A549 (cell line): ENCODE measurements around the gene GRID1. TPM values are rescaled to one million over a fixed set of nuclear protein-coding genes. Genes with fewer than 3 reads are reported as not detected.

Experiments
- ATAC-seq, 2 experiments: fragments of 200-7000 bp in 1 of 2; fragments of >200 bp in 1 of 2; cut with Nextera tagmentation in 1 of 2; cut with Tn5 transposase in 1 of 2; 3 replicates each; pipeline versions ENCODE4 v1.8.0 to v1.9.1; 2018 to 2020; ENCODE audit warnings: mild to moderate bottlenecking in 1 of 2, moderate library complexity in 1 of 2
- CTCF ChIA-PET: fragments of 300-600 bp; sonication (Branson Sonifier 250); formaldehyde crosslinking; extraction: SDS; loops from one replicate; lab custom pipeline; 2021; ENCODE audit warnings: antibody characterized with exemption, inconsistent platforms; lab: Yijun Ruan, JAX
- POLR2A ChIA-PET: fragments of 350-600 bp; formaldehyde crosslinking; extraction: SDS; loops from one replicate; lab custom pipeline; 2021; ENCODE audit warnings: antibody characterized with exemption, inconsistent platforms; lab: Yijun Ruan, JAX
- DNase-seq, 2 experiments: peaks; one replicate each; pipeline versions ENCODE4 v3.0.0 to v3.0.0-alpha.2; 2011 to 2016; ENCODE audit warnings: low read depth in 1 of 2, low spot score in 1 of 2
- FAIRE-seq: peaks from 2 replicates; lab custom pipeline; 2011; peaks lifted over from hg19 to GRCh38; lab: Jason Lieb, UNC
- H3K27ac ChIP-seq, 2 experiments: fragments of >200 bp; sonication (Bioruptor Twin); formaldehyde crosslinking; 3 replicates each; pipeline ENCODE4 v1.5.1; 2016 to 2017
- H3K4me1 ChIP-seq: fragments of >200 bp; sonication (Bioruptor Twin); formaldehyde crosslinking; 3 replicates; pipeline ENCODE4 v1.6.1; 2016
- H3K4me2 ChIP-seq: fragments of >200 bp; sonication (Bioruptor Twin); formaldehyde crosslinking; 3 replicates; pipeline ENCODE4 v1.6.1; 2016
- H3K4me3 ChIP-seq: fragments of >200 bp; sonication (Bioruptor Twin); formaldehyde crosslinking; 3 replicates; pipeline ENCODE4 v1.5.1; 2016
- H3K9me3 ChIP-seq: fragments of >200 bp; sonication (Bioruptor Twin); formaldehyde crosslinking; 3 replicates; pipeline ENCODE4 v1.6.1; 2016
- BHLHE40 ChIP-seq: IDR thresholded peaks from 2 replicates; pipeline ENCODE4 v1.6.1; 2012; ENCODE audit warnings: low read depth, low read length, inconsistent platforms
- CBX2 ChIP-seq: fragments of 200-600 bp; sonication (generic); IDR thresholded peaks from 2 replicates; pipeline ENCODE4 v1.6.1; 2016; ENCODE audit warnings: low read depth, mild to moderate bottlenecking, borderline replicate concordance
- EHF ChIP-seq: fragments of 250-450 bp; sonication (Bioruptor Pico); IDR thresholded peaks from 2 replicates; pipeline ENCODE4 v1.5.0; 2020; ENCODE audit warnings: mild to moderate bottlenecking
- FOSB ChIP-seq: fragments of 250-450 bp; sonication (Bioruptor Pico); IDR thresholded peaks from 2 replicates; pipeline ENCODE4 v1.5.0; 2020; ENCODE audit warnings: mild to moderate bottlenecking, moderate library complexity
- FOXS1 ChIP-seq: fragments of 250-450 bp; sonication (Bioruptor Pico); IDR thresholded peaks from 2 replicates; pipeline ENCODE4 v1.5.0; 2020; ENCODE audit warnings: mild to moderate bottlenecking, moderate library complexity
- HDAC2 ChIP-seq: fragments of 200-600 bp; sonication (generic); IDR thresholded peaks from 2 replicates; pipeline ENCODE4 v1.6.1; 2016
- HOXA7 ChIP-seq: fragments of 250-450 bp; sonication (Bioruptor Pico); IDR thresholded peaks from 2 replicates; pipeline ENCODE4 v1.5.0; 2020; ENCODE audit warnings: mild to moderate bottlenecking, moderate library complexity
- HOXB5 ChIP-seq: fragments of 250-450 bp; sonication (Bioruptor Pico); IDR thresholded peaks from 2 replicates; pipeline ENCODE4 v1.5.0; 2020; ENCODE audit warnings: mild to moderate bottlenecking, moderate library complexity
- JUNB ChIP-seq: fragments of >200 bp; sonication (Bioruptor Twin); formaldehyde crosslinking; IDR thresholded peaks from 2 replicates; pipeline ENCODE4 v1.6.1; 2016
- KDM1A ChIP-seq: fragments of 200-600 bp; sonication (generic); IDR thresholded peaks from 2 replicates; pipeline ENCODE4 v1.6.1; 2016; ENCODE audit warnings: low read depth, mild to moderate bottlenecking
- MYC ChIP-seq: IDR thresholded peaks from 2 replicates; pipeline ENCODE4 v1.6.1; 2012; ENCODE audit warnings: mild to moderate bottlenecking, inconsistent platforms, low read length, improper control_type of control experiment, borderline replicate concordance
- NR3C1 ChIP-seq: fragments of >200 bp; sonication (Bioruptor Twin); formaldehyde crosslinking; IDR thresholded peaks from 3 replicates; pipeline ENCODE4 v1.6.1; 2017
- POLR2AphosphoS2 ChIP-seq: conservative IDR thresholded peaks from 2 replicates; pipeline ENCODE4 v1.6.1; 2012; ENCODE audit warnings: low read length, improper control_type of control experiment, inconsistent platforms
- RAD21 ChIP-seq, 2 experiments: fragments of >200 bp in 1 of 2; sonication (Bioruptor Twin) in 1 of 2; formaldehyde crosslinking in 1 of 2; IDR thresholded peaks in 1 of 2; conservative IDR thresholded peaks in 1 of 2; 2 replicates in 1 of 2; 3 replicates in 1 of 2; pipeline ENCODE4 v1.6.1; 2012 to 2018; ENCODE audit warnings: inconsistent platforms in 1 of 2
- RARB ChIP-seq: fragments of 250-450 bp; sonication (Bioruptor Pico); IDR thresholded peaks from 2 replicates; pipeline ENCODE4 v1.8.0; 2021; ENCODE audit warnings: mild to moderate bottlenecking, moderate library complexity
- RCOR1 ChIP-seq: fragments of 150-350 bp; IDR thresholded peaks from 2 replicates; pipeline ENCODE4 v1.6.1; 2014; ENCODE audit warnings: antibody characterized with exemption, low read length, low read depth
- REST ChIP-seq: fragments of 200-600 bp; sonication (generic); IDR thresholded peaks from 2 replicates; pipeline ENCODE4 v1.6.1; 2016; ENCODE audit warnings: antibody characterized with exemption, mild to moderate bottlenecking, moderate library complexity
- RFX5 ChIP-seq: fragments of 450-650 bp; IDR thresholded peaks from 2 replicates; pipeline ENCODE4 v1.7.1; 2014; ENCODE audit warnings: antibody characterized with exemption, mild to moderate bottlenecking, moderate library complexity
- SMC3 ChIP-seq: fragments of >200 bp; sonication (Bioruptor Twin); formaldehyde crosslinking; IDR thresholded peaks from 3 replicates; pipeline ENCODE4 v1.6.1; 2018; ENCODE audit warnings: inconsistent platforms
- TP53 ChIP-seq: fragments of 250-450 bp; sonication (Bioruptor Pico); IDR thresholded peaks from 2 replicates; pipeline ENCODE4 v1.5.0; 2021; ENCODE audit warnings: mild to moderate bottlenecking, moderate library complexity
- USF2 ChIP-seq: fragments of 450-650 bp; IDR thresholded peaks from 2 replicates; pipeline ENCODE4 v1.6.1; 2014; ENCODE audit warnings: antibody characterized with exemption
- ZFP36 ChIP-seq: fragments of 450-650 bp; IDR thresholded peaks from 2 replicates; pipeline ENCODE4 v1.6.1; 2014; ENCODE audit warnings: borderline replicate concordance; ENCODE audit not compliant: partially characterized antibody
- ZNF302 ChIP-seq: fragments of 250-450 bp; sonication (Bioruptor Pico); IDR thresholded peaks from 2 replicates; pipeline ENCODE4 v1.9.0; 2021; ENCODE audit warnings: inconsistent platforms, mild to moderate bottlenecking, moderate library complexity
- WGBS: methylation state at CpG from one replicate; pipeline ENCODE4 v1.1.6; 2017; ENCODE audit errors: missing lambda C conversion rate; 5-methylcytosine and 5-hydroxymethylcytosine counted together
- polyA plus RNA-seq, 4 experiments: library from polyadenylated mRNA; depleted of rRNA in 3 of 4; stranded (reverse); fragments of >200 nt; fragmentation: RNase III in 1 of 4; extraction: RNeasy Plus Mini Kit Qiagen cat#74134 plus additional on column Dnase treatment in 1 of 4; gene quantifications; 2 replicates in 3 of 4; 3 replicates in 1 of 4; pipeline ENCODE4 v1.2.3, GENCODE V29; 2011 to 2017
- TF ChIP-seq, protein P1 (sequence below): fragments of 150-350 bp; IDR thresholded peaks from 2 replicates; pipeline ENCODE4 v1.6.1; 2014; ENCODE audit warnings: low read depth, mild to moderate bottlenecking, low read length
- TF ChIP-seq, protein P2 (sequence below): fragments of >200 bp; sonication (Bioruptor Twin); formaldehyde crosslinking; IDR thresholded peaks from 3 replicates; pipeline ENCODE4 v1.6.1; 2016

GRID1 gene
- polyA plus RNA-seq, 2 of the 4 experiments (the other 2 are of a cell fraction): 0.14 to 0.30 TPM

DNA sequence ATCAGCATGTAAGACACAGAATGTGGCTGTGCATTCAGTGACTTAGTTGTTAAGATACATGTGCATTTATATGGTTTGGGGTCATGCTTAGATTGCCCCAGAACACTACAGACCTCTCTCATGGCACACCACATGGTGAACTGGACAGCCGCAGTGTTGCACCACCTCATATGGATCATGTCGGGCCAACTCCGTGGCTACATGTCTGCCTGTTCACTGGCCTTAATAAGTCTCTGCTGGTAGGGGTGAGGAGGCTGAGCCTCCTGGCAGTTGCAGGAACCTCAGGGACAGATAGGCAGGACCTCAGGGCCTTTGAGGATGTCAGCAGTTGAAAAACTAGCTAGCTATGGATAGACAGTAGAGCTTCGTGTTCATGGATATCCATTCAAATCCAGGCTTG, 751.0 kb downstream of the GRID1 start:
- DNase-seq (no peak), FAIRE-seq (no peak), ATAC-seq (no peak)
- H3K4me1 ChIP-seq: peaks cover 2% of the 10 kb centered on the region
- no peak for TF ChIP-seq REST
- TF ChIP-seq HDAC2: no peak
- TF ChIP-seq FOXS1 (CRISPR knock-in tag): no peak
- TF ChIP-seq FOSB (CRISPR knock-in tag): no peak
- TF ChIP-seq SMC3: no peak
- TF ChIP-seq JUNB: no peak
- TF ChIP-seq NR3C1: no peak
- no peak for TF ChIP-seq USF2
- no peak for TF ChIP-seq ZNF302
- TF ChIP-seq TP53: no peak
- no peak for TF ChIP-seq RAD21 (conservative IDR thresholded peaks at IDR 0.05 in 1 of 2, IDR thresholded peaks at IDR 0.05 in 1 of 2)
- TF ChIP-seq RFX5: no peak
- WGBS: 96% methylated on average over 4 of the region's 4 CpGs
- no peak overlapping the region for H3K4me2 ChIP-seq
- ChIA-PET POLR2A (no interaction called here), CTCF (no interaction called here)
- H3K9me3 ChIP-seq: no peaks in the 10 kb centered on the region
- H3K27ac ChIP-seq: no peak overlapping the region
- no peak overlapping the region for H3K4me3 ChIP-seq

GRCh38 chr10:85614981-85615380, 751.6 kb downstream of the GRID1 start:
- WGBS: 100% methylated on average over 2 of the region's 2 CpGs
- CTCF ChIA-PET: interaction anchor here (1.0 kb wide), 1 partner anchor 9 kb away, joined by 3 read pairs; no protein-coding TSS in a partner anchor
- POLR2A ChIA-PET: no interaction called here
- Histone ChIP-seq H3K27ac (no peak overlapping the region), H3K4me1 (no peaks in the 10 kb centered on the region), H3K4me3 (no peak overlapping the region), H3K9me3 (no peaks in the 10 kb centered on the region), H3K4me2 (no peak overlapping the region)
- TF ChIP-seq, protein P1, sequence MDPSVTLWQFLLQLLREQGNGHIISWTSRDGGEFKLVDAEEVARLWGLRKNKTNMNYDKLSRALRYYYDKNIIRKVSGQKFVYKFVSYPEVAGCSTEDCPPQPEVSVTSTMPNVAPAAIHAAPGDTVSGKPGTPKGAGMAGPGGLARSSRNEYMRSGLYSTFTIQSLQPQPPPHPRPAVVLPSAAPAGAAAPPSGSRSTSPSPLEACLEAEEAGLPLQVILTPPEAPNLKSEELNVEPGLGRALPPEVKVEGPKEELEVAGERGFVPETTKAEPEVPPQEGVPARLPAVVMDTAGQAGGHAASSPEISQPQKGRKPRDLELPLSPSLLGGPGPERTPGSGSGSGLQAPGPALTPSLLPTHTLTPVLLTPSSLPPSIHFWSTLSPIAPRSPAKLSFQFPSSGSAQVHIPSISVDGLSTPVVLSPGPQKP: no peak
- no peak for TF ChIP-seq KDM1A
- TF ChIP-seq POLR2AphosphoS2: no peak
- no peak for TF ChIP-seq SMC3
- no peak for TF ChIP-seq EHF (CRISPR knock-in tag)
- TF ChIP-seq ZNF302: no peak
- TF ChIP-seq HOXB5 (CRISPR knock-in tag): no peak
- no peak for TF ChIP-seq FOXS1 (CRISPR knock-in tag)
- TF ChIP-seq ZFP36: no peak
- no peak for TF ChIP-seq HOXA7 (CRISPR knock-in tag)
- TF ChIP-seq HDAC2: no peak
- TF ChIP-seq RCOR1: no peak
- no peak for TF ChIP-seq CBX2
- TF ChIP-seq, protein P2, sequence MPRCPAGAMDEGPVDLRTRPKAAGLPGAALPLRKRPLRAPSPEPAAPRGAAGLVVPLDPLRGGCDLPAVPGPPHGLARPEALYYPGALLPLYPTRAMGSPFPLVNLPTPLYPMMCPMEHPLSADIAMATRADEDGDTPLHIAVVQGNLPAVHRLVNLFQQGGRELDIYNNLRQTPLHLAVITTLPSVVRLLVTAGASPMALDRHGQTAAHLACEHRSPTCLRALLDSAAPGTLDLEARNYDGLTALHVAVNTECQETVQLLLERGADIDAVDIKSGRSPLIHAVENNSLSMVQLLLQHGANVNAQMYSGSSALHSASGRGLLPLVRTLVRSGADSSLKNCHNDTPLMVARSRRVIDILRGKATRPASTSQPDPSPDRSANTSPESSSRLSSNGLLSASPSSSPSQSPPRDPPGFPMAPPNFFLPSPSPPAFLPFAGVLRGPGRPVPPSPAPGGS: no peak
- no peak for TF ChIP-seq BHLHE40
- TF ChIP-seq NR3C1: no peak
- TF ChIP-seq RARB (CRISPR knock-in tag): no peak
- TF ChIP-seq MYC: no peak
- FAIRE-seq (no peak), ATAC-seq (no peak), DNase-seq (no peak)
